Measurements from ENCODE around the gene FAM72B.
"Not testable (repeated sequence)": the region's sequence is repeated elsewhere in the genome, so short reads cannot be mapped to it uniquely, and the experiment has no call there.

Gene FAM72B

DNA sequence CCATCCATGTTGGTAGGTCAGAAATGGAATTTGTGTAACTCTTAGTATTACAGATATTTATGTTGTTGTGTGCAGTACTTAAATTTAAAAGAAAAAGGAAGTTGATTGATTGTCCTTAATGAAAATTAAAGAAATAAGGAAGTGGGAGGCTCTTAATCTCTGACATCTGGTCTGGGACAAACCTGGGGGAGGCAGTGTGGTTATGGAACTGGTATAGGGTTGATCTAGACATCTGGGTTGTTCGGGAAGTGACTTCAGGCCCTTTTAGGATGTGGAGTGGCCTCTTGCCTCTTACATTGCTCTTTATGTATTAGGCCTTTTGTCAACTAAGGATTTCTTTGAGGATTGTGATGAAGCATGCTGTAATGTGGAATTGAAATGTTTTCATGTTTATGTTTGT is 16.1 kb upstream of the FAM72B start:
- not testable (repeated sequence) for DNase-seq (ENCODE audit: low read depth in 2 of 2)

GRCh38 chr1:121199763-121200162 is 15.6 kb upstream of the FAM72B start:
- DNase-seq (ENCODE audit: low read depth in 2 of 2), result not testable (repeated sequence)

DNA sequence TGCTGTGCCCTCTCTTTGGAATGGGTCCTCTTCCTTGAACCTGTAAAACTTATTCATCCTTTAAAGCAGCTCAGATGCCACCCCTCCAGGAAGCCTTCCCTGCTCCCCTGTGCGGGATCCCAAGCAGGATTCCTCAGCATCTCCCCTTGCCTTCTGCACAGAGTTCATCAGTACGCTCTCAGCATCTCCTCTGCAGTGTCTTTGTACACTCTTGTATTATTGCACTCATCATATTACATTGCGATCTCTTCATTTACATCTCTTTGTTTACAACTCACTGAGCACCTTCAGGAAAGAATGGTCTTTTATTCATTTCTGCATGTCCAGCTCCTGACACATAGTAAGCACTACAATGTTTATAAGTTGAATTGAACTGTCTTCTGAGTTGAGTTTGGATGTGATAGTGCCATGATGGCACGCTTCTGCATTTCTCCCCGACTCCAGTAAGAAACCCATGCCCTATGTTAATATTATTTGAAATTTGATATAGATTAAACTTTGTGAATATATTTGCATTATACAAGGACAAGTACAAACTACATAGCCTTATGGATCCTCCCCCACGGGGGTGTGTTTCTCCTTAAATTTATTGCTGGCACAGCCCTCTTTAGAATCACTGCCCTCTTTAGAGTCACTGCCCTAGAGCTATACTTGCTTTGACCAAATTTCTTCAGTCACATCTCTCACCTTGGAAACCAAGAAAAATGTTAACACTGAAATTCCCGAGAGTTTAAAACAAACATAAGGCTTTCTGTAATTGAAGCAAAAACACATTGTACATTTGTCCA is 13.1 kb upstream of the FAM72B start:
- DNase-seq (ENCODE audit: low read depth in 2 of 2), result not testable (repeated sequence)

- not testable (repeated sequence) for DNase-seq (ENCODE audit: low read depth in 2 of 2)
Measured at GRCh38 chr1:121192512-121192911, 8.4 kb upstream of the FAM72B start.

DNA sequence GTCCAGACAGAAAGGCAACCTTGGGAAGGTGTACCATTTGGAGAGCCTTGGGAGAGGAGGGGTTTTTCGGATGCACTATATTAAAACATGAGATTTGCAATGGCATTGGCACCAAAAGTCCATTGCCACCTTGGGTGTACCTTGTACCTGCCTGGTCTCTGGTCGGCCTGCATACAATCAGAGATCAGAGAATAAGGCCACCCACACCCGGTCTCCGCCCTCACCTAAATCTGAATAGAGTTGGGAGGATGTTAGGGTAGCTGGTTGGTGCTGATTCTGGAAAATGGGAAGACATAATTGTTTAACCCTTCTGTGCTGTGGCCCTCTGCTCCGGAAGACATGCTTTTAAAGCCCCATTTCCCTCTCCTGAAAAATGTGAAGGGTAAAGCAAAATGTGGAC is 3.8 kb upstream of the FAM72B start:
- not testable (repeated sequence) for DNase-seq (ENCODE audit: low read depth in 2 of 2)

DNA sequence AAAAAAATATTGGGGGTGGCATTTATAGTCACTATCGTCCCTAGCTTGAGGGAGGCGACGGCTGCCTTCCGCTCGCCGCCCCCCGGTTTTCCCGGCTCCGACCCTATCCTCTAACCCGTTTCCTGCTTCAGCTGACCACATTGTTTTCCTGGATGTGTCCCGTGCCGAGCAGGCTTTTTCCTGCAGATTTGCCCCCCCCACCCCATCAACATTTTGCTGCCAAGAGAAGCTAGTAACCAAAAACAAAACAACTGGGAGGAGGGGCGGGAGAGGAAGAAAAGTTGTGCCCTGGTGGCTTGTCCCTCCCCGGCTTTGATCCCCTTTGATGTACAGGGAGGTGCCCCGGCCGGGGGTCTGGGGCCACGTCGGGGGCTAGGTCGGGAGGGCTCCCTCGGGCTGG is 2.1 kb upstream of the FAM72B start:
- DNase-seq (ENCODE audit: low read depth in 2 of 2), result not testable (repeated sequence)

- DNase-seq (ENCODE audit: low read depth in 2 of 2), result not testable (repeated sequence)
Measured at GRCh38 chr1:121185140-121185708, 1.1 kb upstream of the FAM72B start.

GRCh38 chr1:121183867-121184266 is 273 bp downstream of the FAM72B start:
- not testable (repeated sequence) for DNase-seq (ENCODE audit: low read depth in 2 of 2)

DNA sequence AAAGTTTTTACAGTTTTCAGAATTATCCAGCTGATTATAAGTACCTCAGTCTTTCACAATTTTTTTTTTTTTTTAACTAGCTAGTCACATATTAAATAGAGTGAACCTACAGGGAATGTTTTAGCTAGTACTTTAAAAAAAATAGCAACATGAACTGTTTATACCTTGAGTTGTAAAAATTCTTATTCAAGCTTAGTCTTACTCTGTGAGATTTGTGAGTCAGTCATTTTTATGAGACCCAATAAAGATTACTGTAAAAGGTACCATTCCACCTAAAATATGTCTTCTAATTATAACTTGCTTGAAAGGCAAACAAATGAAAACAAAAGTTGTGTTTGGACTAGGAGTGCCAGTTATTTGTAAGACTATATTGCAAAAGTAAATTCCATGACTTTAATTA is 5.9 kb downstream of the FAM72B start:
- not testable (repeated sequence) for DNase-seq (ENCODE audit: low read depth in 2 of 2)

DNA sequence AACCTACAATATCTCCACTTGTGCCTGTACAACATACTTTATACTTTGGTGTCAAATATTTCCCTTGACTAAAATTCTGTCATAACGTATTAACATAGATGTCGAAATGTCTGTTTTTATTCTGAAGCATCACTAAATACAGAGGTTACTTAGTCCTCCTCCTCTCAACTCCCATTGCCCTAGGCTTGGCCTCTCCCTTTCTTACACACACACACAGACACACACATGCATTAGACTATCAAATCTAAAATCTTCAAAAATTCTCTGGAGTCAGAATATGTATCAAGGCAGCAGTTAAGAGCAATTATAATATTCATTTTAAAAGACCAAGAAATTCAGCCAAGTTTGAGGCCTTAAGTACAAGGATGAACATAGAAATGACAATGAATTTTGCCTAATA is 7.5 kb downstream of the FAM72B start:
- not testable (repeated sequence) for DNase-seq (ENCODE audit: low read depth in 2 of 2)

GRCh38 chr1:121168152-121168668 is 15.9 kb downstream of the FAM72B start:
- not testable (repeated sequence) for DNase-seq (ENCODE audit: low read depth in 2 of 2)

- DNase-seq (ENCODE audit: low read depth in 2 of 2), result not testable (repeated sequence)
Measured at GRCh38 chr1:121167225-121167738, 16.9 kb downstream of the FAM72B start.

- not testable (repeated sequence) for DNase-seq (ENCODE audit: low read depth in 2 of 2)
Measured at GRCh38 chr1:121165296-121165695, 18.8 kb downstream of the FAM72B start.

- DNase-seq (ENCODE audit: low read depth in 2 of 2), result not testable (repeated sequence)
Measured at GRCh38 chr1:121163850-121164757, 20.0 kb downstream of the FAM72B start.

GRCh38 chr1:121161199-121161901 is 22.8 kb downstream of the FAM72B start:
- DNase-seq (ENCODE audit: low read depth in 2 of 2), result not testable (repeated sequence)

- DNase-seq (ENCODE audit: low read depth in 2 of 2), result not testable (repeated sequence)
Measured at GRCh38 chr1:121160118-121160517, 24.0 kb downstream of the FAM72B start.

DNA sequence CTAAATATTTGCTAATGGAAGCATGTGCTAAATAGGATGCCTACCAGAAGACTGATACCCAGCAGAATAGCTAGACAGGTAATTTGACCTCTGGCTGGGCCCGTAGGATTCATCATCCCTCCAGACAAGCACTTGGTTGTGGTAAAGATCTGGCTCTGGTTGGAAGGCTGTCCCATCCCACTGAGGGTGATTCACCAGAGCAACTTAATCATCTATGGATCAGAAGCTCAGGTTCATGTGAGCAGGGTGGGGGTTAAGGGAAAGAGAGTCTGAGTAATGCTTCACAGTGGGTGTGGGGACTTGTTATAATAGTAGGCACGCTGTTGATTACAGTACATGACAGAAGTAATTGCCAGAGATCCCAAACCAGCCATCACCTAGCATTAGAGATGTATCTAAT is 26.5 kb downstream of the FAM72B start:
- not testable (repeated sequence) for DNase-seq (ENCODE audit: low read depth in 2 of 2)

GRCh38 chr1:121156958-121157603 is 27.1 kb downstream of the FAM72B start:
- DNase-seq (ENCODE audit: low read depth in 2 of 2), result not testable (repeated sequence)

GRCh38 chr1:121155671-121156358 is 28.3 kb downstream of the FAM72B start:
- not testable (repeated sequence) for DNase-seq (ENCODE audit: low read depth in 2 of 2)

DNA sequence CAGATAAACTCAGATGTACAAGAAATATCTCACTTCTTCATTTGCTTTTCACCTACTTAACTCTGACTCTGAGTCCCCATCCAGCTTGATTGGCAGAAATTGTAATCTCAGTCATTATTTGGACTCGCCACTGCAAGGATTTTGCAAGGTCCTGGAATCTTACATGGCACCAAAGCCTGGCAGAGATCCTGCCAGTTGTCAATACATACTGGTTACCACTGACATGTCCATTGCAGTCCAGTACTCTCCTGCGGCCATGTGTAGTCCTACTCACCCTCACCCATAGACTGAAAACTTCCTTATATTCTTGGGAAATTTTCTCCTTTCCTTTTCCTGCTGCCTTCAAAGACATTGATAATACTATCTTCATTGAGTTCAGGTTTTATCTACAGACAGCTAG is 29.3 kb downstream of the FAM72B start:
- DNase-seq (ENCODE audit: low read depth in 2 of 2), result not testable (repeated sequence)
